Measurements from ENCODE around the gene ARL16.
A peak's percentile ranks its signal among the peaks of the same experiment; 100 is the strongest.

Gene ARL16

GRCh38 chr17:81673561-81674258, 9.9 kb downstream of the ARL16 start:
- no peak overlapping the region for H3K4me3 ChIP-seq (ENCODE audit: low read depth, low read length)

GRCh38 chr17:81672954-81673353, 10.6 kb downstream of the ARL16 start:
- no peak overlapping the region for H3K4me3 ChIP-seq (ENCODE audit: low read depth, low read length)

- H3K4me3 ChIP-seq (ENCODE audit: low read depth, low read length), result no peak overlapping the region
Observed at GRCh38 chr17:81672504-81672903, 11.1 kb downstream of the ARL16 start.

- H3K4me3 ChIP-seq (ENCODE audit: low read depth, low read length), result no peak overlapping the region
Observed at GRCh38 chr17:81667754-81668153, 15.8 kb downstream of the ARL16 start.

GRCh38 chr17:81666342-81667191, 17.0 kb downstream of the ARL16 start, which contains the start of the genes CCDC137 and OXLD1:
Gene CCDC137, plus strand, starts transcription at chr17:81666737. Its CDS starts 30 bp downstream, at chr17:81666767.
Gene OXLD1, minus strand, starts transcription at chr17:81666605. Its CDS starts 28 bp downstream, at chr17:81666577.
- H3K4me3 ChIP-seq (ENCODE audit: low read depth, low read length), result peak within 1 kb of the TSS; percentile 62

- peak overlapping the region; percentile 62 for H3K4me3 ChIP-seq (ENCODE audit: low read depth, low read length)
Observed at GRCh38 chr17:81666092-81666341, 17.6 kb downstream of the ARL16 start.

- peak overlapping the region; percentile 62 for H3K4me3 ChIP-seq (ENCODE audit: low read depth, low read length)
Observed at GRCh38 chr17:81665205-81666091, 18.1 kb downstream of the ARL16 start.

- H3K4me3 ChIP-seq (ENCODE audit: low read depth, low read length), result no peak overlapping the region
Observed at GRCh38 chr17:81664051-81664470, 19.5 kb downstream of the ARL16 start.

- H3K4me3 ChIP-seq (ENCODE audit: low read depth, low read length), result no peak overlapping the region
Observed at GRCh38 chr17:81662002-81662401, 21.6 kb downstream of the ARL16 start.

- H3K4me3 ChIP-seq (ENCODE audit: low read depth, low read length), result no peak overlapping the region
Observed at GRCh38 chr17:81660441-81660840, 23.2 kb downstream of the ARL16 start.

GRCh38 chr17:81659038-81659437, 24.6 kb downstream of the ARL16 start:
- H3K4me3 ChIP-seq (ENCODE audit: low read depth, low read length), result no peak overlapping the region

GRCh38 chr17:81656835-81657234, 26.8 kb downstream of the ARL16 start:
- no peak overlapping the region for H3K4me3 ChIP-seq (ENCODE audit: low read depth, low read length)

GRCh38 chr17:81656118-81656743, 27.4 kb downstream of the ARL16 start, which contains the start of gene PDE6G:
Gene PDE6G, minus strand, starts transcription at chr17:81656542. Its CDS starts 3,237 bp downstream, at chr17:81653305.
- H3K4me3 ChIP-seq (ENCODE audit: low read depth, low read length), result no peak within 1 kb of the TSS

GRCh38 chr17:81655378-81656117, 28.0 kb downstream of the ARL16 start:
- no peak overlapping the region for H3K4me3 ChIP-seq (ENCODE audit: low read depth, low read length)

GRCh38 chr17:81652906-81653771, 30.5 kb downstream of the ARL16 start:
- H3K4me3 ChIP-seq (ENCODE audit: low read depth, low read length), result no peak overlapping the region

- H3K4me3 ChIP-seq (ENCODE audit: low read depth, low read length), result no peak overlapping the region
Observed at GRCh38 chr17:81651692-81652091, 31.9 kb downstream of the ARL16 start.

- no peak overlapping the region for H3K4me3 ChIP-seq (ENCODE audit: low read depth, low read length)
Observed at GRCh38 chr17:81650951-81651350, 32.6 kb downstream of the ARL16 start.

GRCh38 chr17:81648707-81649085, 34.9 kb downstream of the ARL16 start:
- peak overlapping the region; percentile 13 for H3K4me3 ChIP-seq (ENCODE audit: low read depth, low read length)

Data from iPS-11a (cell line).